Cardiac fibroblast (primary cell): ENCODE measurements around the gene HOXB7.

Source experiments
- DNase-seq, 2 donors: peaks; one replicate each; pipeline versions ENCODE4 v3.0.0 to v3.0.0-alpha.2; 2010; ENCODE audit warnings: low read depth in 2 of 2
- H3K4me3 ChIP-seq, 2 donors: replicated peaks in 1 of 2; 1 replicate in 1 of 2; 2 replicates in 1 of 2; pipeline ENCODE4 v1.5.1; 2011; ENCODE audit warnings: low read depth in 2 of 2, low read length in 2 of 2, mild to moderate bottlenecking in 2 of 2, moderate library complexity in 1 of 2
- TF ChIP-seq, protein P1 (sequence below): IDR thresholded peaks from one replicate; pipeline ENCODE4 v1.5.1; 2011; ENCODE audit warnings: low read depth, mild to moderate bottlenecking, low read length, inconsistent platforms

Gene HOXB7

DNA sequence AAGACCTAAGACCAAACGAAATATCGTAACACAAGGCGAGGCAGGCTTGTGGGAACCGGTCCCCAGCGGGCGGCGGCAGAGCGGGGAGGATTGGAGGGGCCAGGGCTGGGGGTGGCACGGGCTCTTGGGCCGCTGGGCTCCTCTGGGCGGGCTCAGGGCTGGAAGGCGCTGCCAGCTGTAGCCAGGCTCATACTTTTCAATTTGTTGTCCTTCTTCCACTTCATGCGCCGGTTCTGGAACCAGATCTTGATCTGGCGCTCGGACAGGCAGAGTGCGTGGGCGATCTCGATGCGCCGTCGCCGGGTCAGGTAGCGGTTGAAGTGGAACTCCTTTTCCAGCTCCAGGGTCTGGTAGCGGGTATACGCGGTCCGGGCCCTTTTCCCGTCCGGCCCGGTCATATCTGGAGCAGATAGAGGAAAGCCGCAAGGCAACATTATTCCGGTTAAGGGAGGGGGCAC is 18.7 kb downstream of the HOXB7 start:
- no peak for DNase-seq
- H3K4me3 ChIP-seq: no peak overlapping the region
- TF ChIP-seq, protein P1, sequence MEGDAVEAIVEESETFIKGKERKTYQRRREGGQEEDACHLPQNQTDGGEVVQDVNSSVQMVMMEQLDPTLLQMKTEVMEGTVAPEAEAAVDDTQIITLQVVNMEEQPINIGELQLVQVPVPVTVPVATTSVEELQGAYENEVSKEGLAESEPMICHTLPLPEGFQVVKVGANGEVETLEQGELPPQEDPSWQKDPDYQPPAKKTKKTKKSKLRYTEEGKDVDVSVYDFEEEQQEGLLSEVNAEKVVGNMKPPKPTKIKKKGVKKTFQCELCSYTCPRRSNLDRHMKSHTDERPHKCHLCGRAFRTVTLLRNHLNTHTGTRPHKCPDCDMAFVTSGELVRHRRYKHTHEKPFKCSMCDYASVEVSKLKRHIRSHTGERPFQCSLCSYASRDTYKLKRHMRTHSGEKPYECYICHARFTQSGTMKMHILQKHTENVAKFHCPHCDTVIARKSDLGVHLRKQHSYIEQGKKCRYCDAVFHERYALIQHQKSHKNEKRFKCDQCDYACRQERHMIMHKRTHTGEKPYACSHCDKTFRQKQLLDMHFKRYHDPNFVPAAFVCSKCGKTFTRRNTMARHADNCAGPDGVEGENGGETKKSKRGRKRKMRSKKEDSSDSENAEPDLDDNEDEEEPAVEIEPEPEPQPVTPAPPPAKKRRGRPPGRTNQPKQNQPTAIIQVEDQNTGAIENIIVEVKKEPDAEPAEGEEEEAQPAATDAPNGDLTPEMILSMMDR: no peak

DNA sequence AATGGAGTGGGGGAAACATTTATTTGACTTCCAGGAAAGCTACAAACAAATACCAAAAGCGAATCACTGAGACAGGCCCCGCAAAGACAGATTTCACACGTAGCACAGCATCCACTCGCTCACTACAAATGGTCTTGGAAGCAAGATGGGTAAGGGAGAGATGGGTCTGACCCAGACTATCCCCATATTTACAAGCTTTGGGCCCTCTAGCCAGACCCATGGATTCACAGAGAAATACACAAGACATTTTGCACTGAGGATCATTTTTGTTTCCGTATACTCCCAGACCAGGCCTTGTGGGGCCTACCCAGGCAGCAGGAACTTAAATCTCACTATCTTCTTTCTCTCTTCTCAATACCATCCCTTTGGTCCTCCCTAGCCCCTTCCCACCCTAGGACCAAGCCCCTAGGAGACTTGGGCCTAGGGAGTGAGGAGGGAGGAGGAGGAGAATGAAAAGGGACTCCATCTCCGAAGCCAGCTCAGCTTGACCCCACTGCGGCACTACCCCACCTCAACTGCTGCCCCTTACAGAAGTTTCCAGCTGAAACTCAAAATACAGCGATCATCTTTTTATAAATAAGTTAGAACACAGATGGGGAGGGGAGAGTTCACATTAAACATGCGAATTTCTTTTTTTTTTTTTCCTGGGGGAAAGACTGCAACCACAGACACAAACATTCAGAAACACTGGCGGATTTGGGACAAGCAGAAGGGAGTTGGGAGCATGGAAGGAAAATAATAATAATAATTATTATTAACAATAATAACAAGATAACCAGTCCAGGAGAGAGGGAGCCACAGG is 19.4 kb downstream of the HOXB7 start:
- TF ChIP-seq, protein P1: no peak
- no peak for DNase-seq
- no peak overlapping the region for H3K4me3 ChIP-seq

DNA sequence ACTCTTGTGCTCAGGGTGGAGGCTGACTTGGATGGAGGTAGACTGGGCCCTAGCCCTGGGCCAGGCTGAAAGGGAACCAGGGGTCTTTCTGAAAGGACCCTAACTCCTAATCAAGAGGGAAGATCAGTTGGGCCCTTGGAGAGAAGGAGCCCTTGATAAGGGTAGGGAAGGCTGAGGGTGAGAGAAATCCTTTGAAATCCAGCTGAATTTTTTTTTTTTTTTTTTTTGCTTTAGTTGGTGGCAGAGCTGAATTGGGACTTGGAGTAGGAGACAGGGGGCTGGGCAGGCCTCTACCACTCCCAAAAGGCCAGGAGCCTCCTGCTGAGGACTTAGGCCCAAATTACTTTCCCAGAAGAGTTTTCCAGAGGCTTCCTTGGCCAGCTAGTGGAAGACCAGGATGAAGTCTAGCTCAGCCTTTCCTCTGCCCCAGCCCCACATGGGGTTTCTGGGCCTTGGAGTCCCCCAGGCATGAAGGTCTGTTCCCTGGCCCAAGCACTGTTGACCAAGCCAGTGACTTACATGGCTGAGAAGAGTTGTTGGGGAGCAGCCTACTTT is 20.1 kb downstream of the HOXB7 start:
- TF ChIP-seq, protein P1: no peak
- DNase-seq: no peak
- H3K4me3 ChIP-seq: no peak overlapping the region

DNA sequence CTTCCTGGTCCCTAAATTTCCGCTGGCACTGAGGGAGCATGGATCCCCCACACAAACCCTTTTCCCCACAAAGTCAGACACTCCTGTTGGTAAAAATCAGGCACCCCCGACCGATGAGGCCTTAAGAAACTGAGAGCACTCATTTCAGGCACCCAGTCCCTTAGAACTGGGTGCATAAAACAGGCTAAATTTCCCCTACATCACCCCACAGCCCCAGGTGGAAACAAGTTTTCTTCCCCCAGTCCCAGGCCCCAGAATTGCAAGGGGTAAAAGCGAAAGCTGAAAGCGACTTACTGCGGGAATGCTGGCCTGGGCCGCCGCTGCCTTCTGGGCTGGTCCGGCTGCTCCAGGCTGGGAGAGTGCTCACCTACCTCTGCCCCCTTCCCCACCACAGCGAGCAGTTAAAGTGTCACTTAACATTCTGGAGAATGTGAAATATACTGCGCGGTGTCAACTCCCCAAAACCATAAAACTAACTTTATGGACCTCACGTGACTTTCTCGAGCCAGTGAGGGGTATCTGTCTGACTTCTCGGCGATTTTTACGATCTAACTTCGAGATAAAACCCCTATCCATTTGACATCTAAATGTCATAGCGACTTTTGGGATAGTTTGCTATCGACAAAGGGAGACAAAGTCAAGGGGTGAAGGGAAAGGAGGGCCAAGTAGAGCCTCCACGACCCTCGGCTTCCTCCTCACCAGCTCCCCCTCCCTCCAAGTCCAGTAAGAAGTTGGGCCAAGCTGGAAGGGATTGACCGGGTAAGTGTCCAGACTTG is 20.8 kb downstream of the HOXB7 start, which contains the start of gene HOXB3:
HOXB3 (minus strand) TSS at position 411 of the 776 bp plus-strand sequence. CDS start 37,767 bp downstream, outside the sequence.
- TF ChIP-seq, protein P1: no peak

DNA sequence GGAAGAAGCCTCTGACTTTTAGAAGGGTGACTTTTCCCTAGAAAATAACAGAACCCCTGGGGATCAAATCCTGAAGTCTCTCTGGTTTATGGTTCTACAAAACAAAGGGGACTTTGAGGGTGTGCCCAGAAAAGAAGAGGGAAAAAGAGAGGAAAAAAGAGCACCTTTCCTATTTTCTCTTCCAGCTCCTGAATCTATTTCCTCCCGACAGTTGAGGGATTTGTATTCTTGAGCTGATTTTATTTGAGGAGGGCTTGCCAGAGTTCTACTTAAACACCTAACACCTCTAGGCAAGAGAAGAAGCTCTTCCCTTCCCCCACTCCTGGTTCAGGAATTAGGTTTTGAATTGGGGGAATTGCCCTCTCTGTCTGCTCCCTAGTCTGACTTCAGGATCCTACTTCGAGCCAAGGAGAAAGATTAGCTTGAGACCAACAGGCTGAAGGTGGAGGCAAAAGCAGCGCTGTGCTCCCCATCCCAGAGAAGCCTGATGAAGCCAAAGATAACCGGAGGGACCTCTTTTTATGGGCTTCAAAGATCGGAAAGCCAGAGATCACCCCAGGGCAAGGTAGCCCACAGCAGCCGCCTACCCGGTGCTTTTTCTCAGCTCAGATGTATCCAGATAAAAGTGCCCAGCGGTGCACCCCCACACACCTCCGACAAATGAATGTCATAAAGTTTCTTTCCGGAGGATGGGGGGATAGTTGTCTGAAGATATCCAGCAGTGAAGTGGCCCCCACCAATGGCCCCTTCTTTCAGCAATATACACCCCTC is 21.6 kb downstream of the HOXB7 start:
- TF ChIP-seq, protein P1: no peak
- no peak for DNase-seq
- H3K4me3 ChIP-seq: no peak overlapping the region

More for the DNA sequence above, 20.8 kb downstream of the HOXB7 start, which contains the start of gene HOXB3:
- DNase-seq: no peak
- H3K4me3 ChIP-seq: no peak within 1 kb of the TSS

DNA sequence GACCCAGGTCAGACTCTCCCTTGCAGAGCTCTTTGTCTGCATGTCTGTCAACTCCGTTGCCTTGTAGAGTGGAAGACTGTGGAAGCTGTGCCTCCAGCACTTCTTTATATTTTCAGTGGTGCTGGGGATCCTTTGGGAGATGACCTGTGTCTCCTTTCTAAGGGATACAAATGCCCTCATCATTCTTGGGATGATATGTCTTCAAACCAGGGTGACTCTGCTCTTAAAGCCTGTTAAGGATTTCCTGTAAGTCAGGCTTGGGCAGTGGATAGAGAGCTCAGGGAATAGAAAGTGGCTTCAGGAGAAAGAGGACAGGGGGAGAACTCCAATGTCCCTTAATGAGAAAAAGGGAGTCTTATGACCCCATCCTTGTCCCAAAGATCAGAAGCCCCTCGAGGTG is 22.3 kb downstream of the HOXB7 start:
- no peak for DNase-seq
- no peak overlapping the region for H3K4me3 ChIP-seq
- TF ChIP-seq, protein P1: no peak
